Measurements from ENCODE around the gene ILF3. TPM values are rescaled to one million over a fixed set of nuclear protein-coding genes. Genes with fewer than 3 reads are reported as not detected.

ILF3 gene
- polyA plus RNA-seq, 1 donor from 2014 or later = 106 TPM

DNA sequence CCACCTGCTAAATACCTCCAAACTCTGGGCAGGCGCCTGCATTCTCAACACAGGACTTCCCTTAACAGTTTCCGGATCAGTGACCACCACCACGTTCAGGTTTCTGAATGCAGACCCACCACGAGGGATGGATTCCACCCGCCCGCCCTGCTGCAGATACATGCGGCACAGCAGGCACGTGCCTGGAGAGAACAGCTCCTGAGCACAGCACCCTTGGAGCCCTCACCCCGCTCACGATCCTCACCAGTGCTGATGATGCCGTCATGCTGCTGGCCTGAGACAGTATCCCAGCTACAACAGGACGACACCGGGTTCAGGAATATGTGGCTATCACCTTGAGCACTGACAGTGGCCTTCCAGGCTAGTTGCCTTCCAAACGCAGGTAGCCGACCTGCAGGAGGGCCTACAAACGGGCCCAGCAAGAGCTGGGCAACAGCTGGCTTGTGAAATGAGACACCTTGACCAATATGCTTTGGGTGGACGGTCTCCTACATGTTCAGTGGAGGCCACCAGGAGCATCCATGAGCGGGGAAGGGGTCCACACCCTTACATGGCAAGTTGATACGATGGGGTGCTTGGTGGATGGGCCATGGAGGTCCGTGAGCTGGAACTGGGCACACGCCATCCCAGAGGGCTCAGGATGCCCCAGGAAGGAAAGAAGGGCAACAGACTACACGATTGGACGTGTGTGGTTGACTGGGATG, 37.2 kb downstream of the ILF3 start:
- Mint-ChIP-seq H3K9me3 (no peaks in the 10 kb centered on the region), H3K27me3 (no peaks in the 10 kb centered on the region), H3K4me1 (peaks cover 9 to 13% (median 13%) of the 10 kb centered on the region in 3 donors), H3K4me3 (no peak overlapping the region), H3K27ac (peak overlapping the region in 2 of 3 donors; percentile 44 to 90), H3K36me3 (peaks cover 6% of the 10 kb centered on the region)

- Mint-ChIP-seq H3K27ac (peak overlapping the region in 2 of 3 donors; percentile 44 to 90), H3K4me1 (peaks cover 9 to 13% (median 13%) of the 10 kb centered on the region in 3 donors), H3K9me3 (no peaks in the 10 kb centered on the region), H3K4me3 (no peak overlapping the region), H3K27me3 (no peaks in the 10 kb centered on the region), H3K36me3 (peaks cover 6% of the 10 kb centered on the region)
Observed at GRCh38 chr19:10691883-10692282, 37.7 kb downstream of the ILF3 start.

DNA sequence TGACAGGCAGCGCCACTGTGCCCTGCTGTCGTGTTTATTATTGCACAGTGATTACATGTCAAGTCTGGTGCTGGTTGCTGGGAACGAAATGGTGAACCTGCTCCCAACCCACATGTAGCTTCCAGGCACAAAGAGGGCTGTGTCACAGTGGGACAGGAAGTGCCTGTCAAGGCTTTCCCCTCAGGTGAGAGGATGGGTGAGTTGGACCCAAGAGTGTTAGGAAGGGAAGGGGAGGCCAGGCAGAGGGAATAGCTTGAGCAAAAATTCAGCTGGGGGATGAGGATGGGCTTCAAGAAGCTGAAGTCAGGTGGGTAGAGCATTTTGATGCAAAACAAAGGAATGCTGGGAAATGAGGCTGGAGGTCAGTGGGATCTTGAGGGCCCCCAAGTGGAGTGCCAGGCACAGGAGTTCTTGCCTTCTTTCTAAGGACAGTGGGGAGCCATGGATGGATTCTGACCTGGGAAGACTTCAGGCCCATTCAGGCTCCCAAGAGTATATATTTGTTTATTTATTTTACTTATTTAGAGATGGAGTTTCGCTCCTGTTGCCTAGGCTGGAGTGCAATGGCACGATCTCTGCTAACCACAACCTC, 38.6 kb downstream of the ILF3 start:
- Mint-ChIP-seq H3K27me3 (no peaks in the 10 kb centered on the region), H3K36me3 (peaks cover 6% of the 10 kb centered on the region), H3K27ac (peak overlapping the region; percentile 44 to 90 (median 65)), H3K4me1 (peaks cover 9 to 13% (median 13%) of the 10 kb centered on the region in 3 donors), H3K9me3 (no peaks in the 10 kb centered on the region), H3K4me3 (peak overlapping the region in 1 of 4 donors; percentile 43)

GRCh38 chr19:10694706-10695307, 40.7 kb downstream of the ILF3 start:
- H3K27me3 Mint-ChIP-seq = peaks cover 1% of the 10 kb centered on the region
- H3K4me3 Mint-ChIP-seq = peak overlapping the region in 1 of 4 donors; percentile 10
- peak overlapping the region in 2 of 3 donors; percentile 89 to 91 for H3K27ac Mint-ChIP-seq
- peaks cover 13% of the 10 kb centered on the region in 3 donors for H3K4me1 Mint-ChIP-seq
- no peaks in the 10 kb centered on the region for H3K9me3 Mint-ChIP-seq
- H3K36me3 Mint-ChIP-seq = peaks cover 3% of the 10 kb centered on the region

DNA sequence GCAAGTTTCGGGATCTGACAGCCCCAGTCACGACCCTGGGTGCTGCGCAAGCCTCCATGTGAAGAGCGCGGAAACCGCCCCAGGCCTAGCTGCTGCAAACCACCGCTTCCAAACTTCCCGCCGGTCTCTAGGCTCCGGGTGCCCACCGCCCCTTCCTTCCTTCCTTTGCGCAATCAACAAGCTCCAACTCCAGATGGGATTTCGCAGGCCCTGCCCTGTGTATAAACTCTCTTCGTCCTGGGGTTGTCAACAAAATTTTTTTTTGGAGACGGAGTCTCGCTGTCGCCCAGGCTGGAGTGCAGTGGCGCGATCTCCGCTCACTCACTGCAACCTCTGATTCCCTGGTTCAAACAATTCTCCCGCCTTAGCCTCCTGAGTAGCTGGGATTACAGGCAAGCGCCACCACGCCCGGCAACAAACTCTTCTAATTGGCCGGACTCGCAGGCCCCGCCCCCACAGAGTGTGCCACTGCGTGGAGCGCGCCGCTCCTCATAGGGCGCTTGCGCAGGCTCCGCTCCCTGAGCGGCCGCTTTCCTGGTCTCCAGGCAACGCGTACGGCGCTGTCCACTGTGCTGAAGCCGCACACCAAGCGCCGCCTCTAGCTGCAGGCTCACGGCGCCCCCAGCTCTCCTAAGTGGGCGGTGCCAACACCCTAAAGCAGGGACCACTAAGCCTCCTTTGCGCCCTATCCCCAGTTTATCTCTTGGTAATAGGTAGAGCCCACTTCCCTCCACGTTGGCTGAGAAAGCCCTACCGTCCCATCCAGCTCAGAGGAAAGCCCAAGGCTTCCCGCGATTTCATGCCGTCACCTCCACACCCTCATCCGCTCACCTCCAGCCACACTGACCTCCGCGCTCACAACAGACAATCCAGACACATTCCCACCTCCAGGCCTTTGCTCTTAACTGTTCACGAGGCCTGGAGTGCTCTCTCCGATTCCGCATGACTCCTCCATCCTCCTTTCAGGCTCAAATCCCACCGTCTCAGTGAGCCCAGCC, 41.6 kb downstream of the ILF3 start:
- peak overlapping the region; percentile 82 to 91 (median 86) for H3K4me3 Mint-ChIP-seq
- peaks cover 13% of the 10 kb centered on the region in 3 donors for H3K4me1 Mint-ChIP-seq
- peaks cover 1% of the 10 kb centered on the region for H3K27me3 Mint-ChIP-seq
- H3K27ac Mint-ChIP-seq = peak overlapping the region; percentile 79 to 91 (median 89)
- H3K36me3 Mint-ChIP-seq = peaks cover 3% of the 10 kb centered on the region
- no peaks in the 10 kb centered on the region for H3K9me3 Mint-ChIP-seq

- peak overlapping the region in 2 of 4 donors; percentile 39 to 45 for H3K4me3 Mint-ChIP-seq
- peak overlapping the region in 1 of 3 donors; percentile 79 for H3K27ac Mint-ChIP-seq
- no peaks in the 10 kb centered on the region for H3K9me3 Mint-ChIP-seq
- H3K36me3 Mint-ChIP-seq = no peaks in the 10 kb centered on the region
- H3K27me3 Mint-ChIP-seq = peaks cover 1% of the 10 kb centered on the region
- H3K4me1 Mint-ChIP-seq = peaks cover 17 to 25% (median 21%) of the 10 kb centered on the region in 3 donors
Observed at GRCh38 chr19:10699650-10700335, 45.6 kb downstream of the ILF3 start.

- peak overlapping the region in 1 of 3 donors; percentile 81 for H3K27ac Mint-ChIP-seq
- peaks cover 1% of the 10 kb centered on the region for H3K27me3 Mint-ChIP-seq
- H3K4me3 Mint-ChIP-seq = peak overlapping the region; percentile 71 to 98 (median 94)
- no peaks in the 10 kb centered on the region for H3K36me3 Mint-ChIP-seq
- no peaks in the 10 kb centered on the region for H3K9me3 Mint-ChIP-seq
- peaks cover 4 to 15% (median 9%) of the 10 kb centered on the region in 3 donors for H3K4me1 Mint-ChIP-seq
Observed at GRCh38 chr19:10701955-10702525, 47.9 kb downstream of the ILF3 start.

DNA sequence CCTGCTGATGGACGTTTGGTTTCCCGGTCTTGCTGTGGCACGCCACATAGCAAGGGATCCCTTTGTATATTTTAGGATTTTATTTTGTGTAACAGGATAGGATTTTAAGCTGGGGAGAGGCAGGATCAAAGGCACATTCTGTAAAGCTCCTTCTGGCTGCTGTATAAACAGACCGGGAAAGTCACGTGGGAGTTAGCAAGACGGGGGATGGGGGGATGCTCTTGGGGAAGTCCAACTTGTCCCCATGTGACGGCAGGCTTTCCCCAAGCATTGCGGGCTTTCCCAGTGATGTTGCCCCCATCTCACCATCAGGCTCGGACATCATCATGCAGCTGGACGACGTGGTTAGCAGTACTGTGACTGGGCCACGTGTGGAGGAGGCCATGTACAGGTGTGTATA, 52.8 kb downstream of the ILF3 start:
- Mint-ChIP-seq H3K27me3 (no peaks in the 10 kb centered on the region), H3K9me3 (no peaks in the 10 kb centered on the region), H3K4me1 (peaks cover 0 to 4% (median 3%) of the 10 kb centered on the region in 3 donors), H3K27ac (no peak overlapping the region), H3K36me3 (peaks cover 2% of the 10 kb centered on the region), H3K4me3 (no peak overlapping the region)

GRCh38 chr19:10707440-10707839, 53.3 kb downstream of the ILF3 start:
- no peak overlapping the region for H3K27ac Mint-ChIP-seq
- H3K36me3 Mint-ChIP-seq = peaks cover 2% of the 10 kb centered on the region
- H3K4me3 Mint-ChIP-seq = no peak overlapping the region
- no peaks in the 10 kb centered on the region for H3K9me3 Mint-ChIP-seq
- no peaks in the 10 kb centered on the region for H3K4me1 Mint-ChIP-seq
- H3K27me3 Mint-ChIP-seq = no peaks in the 10 kb centered on the region

DNA sequence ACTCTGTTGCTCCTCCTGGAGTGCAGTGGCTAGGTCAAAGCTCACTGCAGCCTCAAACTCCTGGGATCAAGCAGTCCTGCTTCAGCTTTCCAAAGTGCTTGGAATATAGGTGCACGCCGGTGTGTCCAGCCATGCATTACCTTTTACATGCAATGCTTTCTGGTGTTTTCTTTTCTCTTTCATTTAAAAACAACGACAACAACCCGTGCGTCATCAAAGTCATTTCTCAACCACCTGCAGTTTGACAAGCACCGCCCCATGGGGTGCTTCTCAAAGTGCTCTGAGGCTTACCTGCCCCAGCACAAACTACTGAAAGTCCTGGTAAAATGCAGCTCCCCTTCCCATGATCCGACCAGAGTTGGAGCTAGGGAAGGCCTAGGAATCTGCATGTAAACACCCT, 54.1 kb downstream of the ILF3 start:
- no peak overlapping the region for H3K4me3 Mint-ChIP-seq
- H3K27ac Mint-ChIP-seq = no peak overlapping the region
- peaks cover 2% of the 10 kb centered on the region for H3K36me3 Mint-ChIP-seq
- no peaks in the 10 kb centered on the region for H3K27me3 Mint-ChIP-seq
- no peaks in the 10 kb centered on the region for H3K9me3 Mint-ChIP-seq
- no peaks in the 10 kb centered on the region for H3K4me1 Mint-ChIP-seq

GRCh38 chr19:10712045-10712444, 57.9 kb downstream of the ILF3 start:
- Mint-ChIP-seq H3K27me3 (no peaks in the 10 kb centered on the region), H3K4me3 (no peak overlapping the region), H3K9me3 (no peaks in the 10 kb centered on the region), H3K36me3 (peaks cover 2% of the 10 kb centered on the region), H3K27ac (no peak overlapping the region), H3K4me1 (peaks cover under 1 to 3% (median 3%) of the 10 kb centered on the region in 3 donors)

DNA sequence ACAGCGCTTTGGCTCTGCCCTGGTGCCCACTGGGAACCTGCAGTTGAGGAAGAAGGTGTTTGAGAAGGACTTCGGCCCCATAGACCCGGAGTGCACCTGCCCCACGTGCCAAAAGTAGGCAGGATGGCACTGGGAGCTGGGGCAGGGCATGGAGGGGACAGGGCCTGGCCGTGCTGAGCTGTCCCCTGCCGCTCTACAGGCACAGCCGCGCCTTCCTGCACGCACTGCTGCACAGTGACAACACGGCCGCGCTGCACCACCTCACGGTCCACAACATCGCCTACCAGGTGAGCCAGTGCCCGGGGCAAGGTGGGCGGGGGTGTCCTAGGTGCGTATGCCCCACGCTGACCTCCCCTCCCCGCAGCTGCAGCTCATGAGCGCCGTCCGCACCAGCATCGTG, 58.6 kb downstream of the ILF3 start:
- H3K27ac Mint-ChIP-seq = peak overlapping the region in 1 of 3 donors; percentile 67

GRCh38 chr19:10713317-10713716, 59.2 kb downstream of the ILF3 start:
- Mint-ChIP-seq H3K9me3 (no peaks in the 10 kb centered on the region), H3K4me1 (peaks cover 3 to 7% (median 7%) of the 10 kb centered on the region in 3 donors), H3K27me3 (no peaks in the 10 kb centered on the region), H3K4me3 (no peak overlapping the region), H3K36me3 (no peaks in the 10 kb centered on the region), H3K27ac (peak overlapping the region in 1 of 3 donors; percentile 67)

More for the DNA sequence above, 58.6 kb downstream of the ILF3 start:
- no peaks in the 10 kb centered on the region for H3K9me3 Mint-ChIP-seq
- peaks cover 3 to 7% (median 7%) of the 10 kb centered on the region in 3 donors for H3K4me1 Mint-ChIP-seq
- no peaks in the 10 kb centered on the region for H3K36me3 Mint-ChIP-seq
- no peak overlapping the region for H3K4me3 Mint-ChIP-seq
- H3K27me3 Mint-ChIP-seq = no peaks in the 10 kb centered on the region

GRCh38 chr19:10717054-10717355, 62.9 kb downstream of the ILF3 start:
- H3K27me3 Mint-ChIP-seq = no peaks in the 10 kb centered on the region
- H3K36me3 Mint-ChIP-seq = no peaks in the 10 kb centered on the region
- peak overlapping the region; percentile 87 to 97 (median 90) for H3K4me3 Mint-ChIP-seq
- no peaks in the 10 kb centered on the region for H3K9me3 Mint-ChIP-seq
- peak overlapping the region; percentile 72 to 91 (median 90) for H3K27ac Mint-ChIP-seq
- H3K4me1 Mint-ChIP-seq = peaks cover 16 to 21% (median 18%) of the 10 kb centered on the region in 3 donors

Data from IgD-negative memory B cell (primary cell).